Stomach (tissue), 4 donors: ENCODE results near the gene CGREF1.

Experiments used
- POLR2A ChIP-seq, 4 donors: fragments of 450-650 bp; IDR thresholded peaks; one replicate each; pipeline ENCODE4 v1.6.1; 2016; ENCODE audit warnings: antibody characterized with exemption in 4 of 4, control low read depth in 2 of 4, mild to moderate bottlenecking in 1 of 4, moderate library complexity in 1 of 4
- POLR2AphosphoS5 ChIP-seq, 3 donors: sonication (generic); formaldehyde crosslinking; IDR thresholded peaks; one replicate each; pipeline ENCODE4 v1.6.1; 2016; ENCODE audit warnings: antibody characterized with exemption in 3 of 3
- TF ChIP-seq, protein P1 (sequence below), 7 experiments: fragments of 450-650 bp in 4 of 7; fragments of 200-600 bp in 3 of 7; sonication (generic) in 3 of 7; IDR thresholded peaks; one replicate each; pipeline ENCODE4 v1.5.1; 2016 to 2019; ENCODE audit warnings: antibody characterized with exemption in 7 of 7, control low read depth in 2 of 7, mild to moderate bottlenecking in 1 of 7

DNA sequence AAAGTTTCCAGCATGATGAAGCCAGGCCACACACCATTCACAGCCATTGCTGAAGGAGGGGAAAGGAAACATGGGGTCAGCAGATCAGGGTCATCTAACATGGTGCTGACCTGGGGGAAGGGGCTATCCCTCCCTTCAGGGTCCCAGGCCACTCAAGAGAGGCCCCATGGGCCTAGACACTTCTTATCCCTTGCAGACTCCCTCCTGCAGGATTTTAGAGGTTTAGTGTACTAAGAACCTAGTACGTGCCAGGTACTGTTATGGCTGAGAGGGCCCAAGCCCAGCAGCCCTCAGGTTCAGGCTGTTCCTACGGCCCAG lies 23.5 kb downstream of the CGREF1 start:
- TF ChIP-seq, protein P1, sequence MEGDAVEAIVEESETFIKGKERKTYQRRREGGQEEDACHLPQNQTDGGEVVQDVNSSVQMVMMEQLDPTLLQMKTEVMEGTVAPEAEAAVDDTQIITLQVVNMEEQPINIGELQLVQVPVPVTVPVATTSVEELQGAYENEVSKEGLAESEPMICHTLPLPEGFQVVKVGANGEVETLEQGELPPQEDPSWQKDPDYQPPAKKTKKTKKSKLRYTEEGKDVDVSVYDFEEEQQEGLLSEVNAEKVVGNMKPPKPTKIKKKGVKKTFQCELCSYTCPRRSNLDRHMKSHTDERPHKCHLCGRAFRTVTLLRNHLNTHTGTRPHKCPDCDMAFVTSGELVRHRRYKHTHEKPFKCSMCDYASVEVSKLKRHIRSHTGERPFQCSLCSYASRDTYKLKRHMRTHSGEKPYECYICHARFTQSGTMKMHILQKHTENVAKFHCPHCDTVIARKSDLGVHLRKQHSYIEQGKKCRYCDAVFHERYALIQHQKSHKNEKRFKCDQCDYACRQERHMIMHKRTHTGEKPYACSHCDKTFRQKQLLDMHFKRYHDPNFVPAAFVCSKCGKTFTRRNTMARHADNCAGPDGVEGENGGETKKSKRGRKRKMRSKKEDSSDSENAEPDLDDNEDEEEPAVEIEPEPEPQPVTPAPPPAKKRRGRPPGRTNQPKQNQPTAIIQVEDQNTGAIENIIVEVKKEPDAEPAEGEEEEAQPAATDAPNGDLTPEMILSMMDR (IDR thresholded peaks at IDR 0.05): no peak
- no peak for TF ChIP-seq POLR2AphosphoS5 (IDR thresholded peaks at IDR 0.05)
- no peak for TF ChIP-seq POLR2A (IDR thresholded peaks at IDR 0.05)
